ENCODE measurements around the gene PPP2R3B. TPM values are rescaled to one million over a fixed set of nuclear protein-coding genes. Genes with fewer than 3 reads are reported as not detected.

PPP2R3B gene
- total RNA-seq, 4 donors from 2014 or later: 7.8 to 27.9 (median 11.6) TPM

- Histone ChIP-seq H3K27me3 (no peaks in the 10 kb centered on the region), H3K36me3 (no peaks in the 10 kb centered on the region), H3K9me3 (no peaks in the 10 kb centered on the region), H3K4me3 (no peak overlapping the region), H3K4me1 (no peaks in the 10 kb centered on the region), H3K27ac (no peak overlapping the region)
- TF ChIP-seq CTCF (IDR thresholded peaks at IDR 0.05) (no peak), EP300 (IDR thresholded peaks at IDR 0.05; ENCODE audit: low read depth) (no peak), POLR2A (IDR thresholded peaks at IDR 0.05) (no peak)
- DNase-seq: no peak
- 43 to 44% methylated on average over 10 of the region's 10 CpGs for WGBS, 2 donors (ENCODE audit: low coverage in 1 of 2)
- intact Hi-C loops (cut with DNase I; ENCODE audit: low total_unique reads) (no loop called here), in situ Hi-C loops (cut with MboI; ENCODE audit: low pct_ligation_motif_present in 1 of 4, low pct_unique_long_range_greater_than_20kb in 1 of 4, low sequenced_read_pairs in 3 of 4) (no loop called here)
These were observed 17.9 kb upstream of the PPP2R3B start for GRCh38 chrX:404656-405055.

DNA sequence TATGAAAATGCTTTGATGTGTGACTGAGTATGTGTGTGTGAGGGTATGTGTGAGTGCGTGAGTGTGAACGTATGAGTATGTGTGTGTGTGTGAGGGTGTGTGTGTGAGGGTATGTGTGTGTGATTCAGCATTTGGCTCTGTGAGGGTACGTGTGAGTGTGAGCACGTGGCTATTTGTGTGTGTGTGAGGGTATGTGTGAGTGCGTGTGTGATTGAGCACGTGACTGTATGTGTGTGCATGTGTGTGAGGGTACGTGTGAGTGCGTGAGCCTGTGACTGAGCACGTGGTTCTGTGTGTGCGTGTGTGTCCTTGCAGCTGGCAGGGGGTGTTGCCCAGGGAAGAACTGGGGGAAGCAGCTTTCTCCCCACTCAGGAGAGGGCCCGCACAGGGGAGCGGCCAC, 16.1 kb upstream of the PPP2R3B start:
- 90 to 93% methylated on average over 10 to 12 of the region's 12 CpGs for WGBS, 2 donors (ENCODE audit: low coverage in 1 of 2)
- Histone ChIP-seq H3K9me3 (no peaks in the 10 kb centered on the region), H3K4me3 (no peak overlapping the region), H3K27me3 (no peaks in the 10 kb centered on the region), H3K4me1 (no peaks in the 10 kb centered on the region), H3K27ac (no peak overlapping the region), H3K36me3 (no peaks in the 10 kb centered on the region)
- TF ChIP-seq POLR2AphosphoS5 (IDR thresholded peaks at IDR 0.05) (no peak), POLR2A (IDR thresholded peaks at IDR 0.05) (no peak), EP300 (IDR thresholded peaks at IDR 0.05; ENCODE audit: low read depth) (no peak), CTCF (IDR thresholded peaks at IDR 0.05) (no peak)
- intact Hi-C loops (cut with DNase I; ENCODE audit: low total_unique reads) (no loop called here), in situ Hi-C loops (cut with MboI; ENCODE audit: low pct_ligation_motif_present in 1 of 4, low pct_unique_long_range_greater_than_20kb in 1 of 4, low sequenced_read_pairs in 3 of 4) (no loop called here)
- DNase-seq: no peak

GRCh38 chrX:400258-400657, 13.6 kb upstream of the PPP2R3B start:
- Histone ChIP-seq H3K27ac (no peak overlapping the region), H3K4me1 (no peaks in the 10 kb centered on the region), H3K36me3 (no peaks in the 10 kb centered on the region), H3K27me3 (no peaks in the 10 kb centered on the region), H3K9me3 (no peaks in the 10 kb centered on the region), H3K4me3 (no peak overlapping the region)
- 83 to 87% methylated on average over 3 to 15 of the region's 15 CpGs for WGBS, 2 donors (ENCODE audit: low coverage in 1 of 2)
- no peak for DNase-seq
- intact Hi-C loops (cut with DNase I; ENCODE audit: low total_unique reads) (no loop called here), in situ Hi-C loops (cut with MboI; ENCODE audit: low pct_ligation_motif_present in 1 of 4, low pct_unique_long_range_greater_than_20kb in 1 of 4, low sequenced_read_pairs in 3 of 4) (no loop called here)
- TF ChIP-seq POLR2A (IDR thresholded peaks at IDR 0.05): no peak
- TF ChIP-seq CTCF (IDR thresholded peaks at IDR 0.05): no peak
- TF ChIP-seq EP300 (IDR thresholded peaks at IDR 0.05; ENCODE audit: low read depth): no peak
- no peak for TF ChIP-seq POLR2AphosphoS5 (IDR thresholded peaks at IDR 0.05)

- 59 to 65% methylated on average over 9 to 20 of the region's 20 CpGs for WGBS, 2 donors (ENCODE audit: low coverage in 1 of 2)
- in situ Hi-C loops (cut with MboI; ENCODE audit: low pct_ligation_motif_present in 1 of 4, low pct_unique_long_range_greater_than_20kb in 1 of 4, low sequenced_read_pairs in 3 of 4) (no loop called here), intact Hi-C loops (cut with DNase I; ENCODE audit: low total_unique reads) (no loop called here)
- Histone ChIP-seq H3K4me3 (no peak overlapping the region), H3K4me1 (no peaks in the 10 kb centered on the region), H3K27me3 (no peaks in the 10 kb centered on the region), H3K27ac (no peak overlapping the region), H3K36me3 (no peaks in the 10 kb centered on the region), H3K9me3 (no peaks in the 10 kb centered on the region)
- TF ChIP-seq CTCF (IDR thresholded peaks at IDR 0.05) (no peak), POLR2A (IDR thresholded peaks at IDR 0.05) (no peak), EP300 (IDR thresholded peaks at IDR 0.05; ENCODE audit: low read depth) (no peak), POLR2AphosphoS5 (IDR thresholded peaks at IDR 0.05) (no peak)
- DNase-seq: no peak
These were observed 10.9 kb upstream of the PPP2R3B start for GRCh38 chrX:397575-397974.
